ENCODE measurements around the gene PDGFC.

PDGFC gene

GRCh38 chr4:156725257-156725656 is 246.3 kb downstream of the PDGFC start:
- no peak for DNase-seq

GRCh38 chr4:156723951-156724668 is 247.5 kb downstream of the PDGFC start:
- no peak for DNase-seq

- no peak for DNase-seq
These were observed 253.4 kb downstream of the PDGFC start for GRCh38 chr4:156718226-156718625.

- DNase-seq, result no peak
These were observed 260.4 kb downstream of the PDGFC start for GRCh38 chr4:156711193-156711590.
